PC-9 (cell line): ENCODE data around the gene SLC37A3.

ENCODE experiments used
- EZH2 ChIP-seq: fragments of 200-600 bp; sonication (generic); IDR thresholded peaks from 2 replicates; pipeline ENCODE4 v1.8.0; 2017; ENCODE audit warnings: antibody characterized with exemption, low read depth
- TF ChIP-seq, protein P1 (sequence below): fragments of 200-600 bp; sonication (generic); conservative IDR thresholded peaks from 2 replicates; pipeline ENCODE4 v1.6.1; 2017; ENCODE audit warnings: mixed run types, antibody characterized with exemption, mild to moderate bottlenecking, moderate library complexity

DNA sequence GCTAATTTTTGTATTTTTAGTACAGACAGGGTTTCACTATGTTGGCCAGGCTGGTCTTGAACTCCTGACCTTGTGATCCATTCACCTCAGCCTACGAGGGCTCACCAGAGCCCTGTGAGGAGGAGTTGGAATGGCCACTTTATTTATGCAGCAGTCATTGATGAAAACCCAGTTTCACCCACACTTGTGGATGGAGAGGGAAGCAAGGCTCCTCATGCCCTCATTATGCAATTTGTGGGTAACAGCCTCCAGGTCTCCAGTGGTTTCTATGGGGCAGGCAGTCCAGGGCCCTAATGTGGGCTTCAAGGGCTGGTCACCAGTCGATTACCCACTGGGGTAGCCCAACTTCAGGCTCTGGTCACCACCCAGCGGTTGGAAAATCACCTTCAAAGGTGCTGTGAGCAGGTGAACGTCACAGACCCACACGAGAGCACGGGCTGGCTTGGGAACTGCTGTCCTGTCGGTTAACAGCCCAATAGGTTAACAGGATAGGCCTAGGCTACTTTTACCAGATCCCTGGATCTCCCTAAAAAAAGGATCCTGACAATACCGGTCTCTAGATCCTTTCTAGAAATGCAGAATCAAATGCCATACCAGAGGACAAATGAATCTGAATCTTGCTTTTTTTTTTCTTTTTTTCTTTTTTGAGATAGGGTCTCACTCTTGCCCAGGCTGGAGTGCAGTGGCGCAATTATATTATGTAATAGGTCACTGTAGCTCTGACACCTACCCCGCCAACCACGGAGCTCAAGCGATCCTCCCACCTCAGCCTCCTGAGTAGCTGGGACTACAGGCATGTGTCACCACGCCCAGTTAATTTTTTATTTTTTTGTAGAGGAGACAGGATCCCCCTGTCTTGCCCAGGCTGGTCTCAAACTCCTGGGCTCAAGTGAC, 97.8 kb downstream of the SLC37A3 start:
- TF ChIP-seq, protein P1, sequence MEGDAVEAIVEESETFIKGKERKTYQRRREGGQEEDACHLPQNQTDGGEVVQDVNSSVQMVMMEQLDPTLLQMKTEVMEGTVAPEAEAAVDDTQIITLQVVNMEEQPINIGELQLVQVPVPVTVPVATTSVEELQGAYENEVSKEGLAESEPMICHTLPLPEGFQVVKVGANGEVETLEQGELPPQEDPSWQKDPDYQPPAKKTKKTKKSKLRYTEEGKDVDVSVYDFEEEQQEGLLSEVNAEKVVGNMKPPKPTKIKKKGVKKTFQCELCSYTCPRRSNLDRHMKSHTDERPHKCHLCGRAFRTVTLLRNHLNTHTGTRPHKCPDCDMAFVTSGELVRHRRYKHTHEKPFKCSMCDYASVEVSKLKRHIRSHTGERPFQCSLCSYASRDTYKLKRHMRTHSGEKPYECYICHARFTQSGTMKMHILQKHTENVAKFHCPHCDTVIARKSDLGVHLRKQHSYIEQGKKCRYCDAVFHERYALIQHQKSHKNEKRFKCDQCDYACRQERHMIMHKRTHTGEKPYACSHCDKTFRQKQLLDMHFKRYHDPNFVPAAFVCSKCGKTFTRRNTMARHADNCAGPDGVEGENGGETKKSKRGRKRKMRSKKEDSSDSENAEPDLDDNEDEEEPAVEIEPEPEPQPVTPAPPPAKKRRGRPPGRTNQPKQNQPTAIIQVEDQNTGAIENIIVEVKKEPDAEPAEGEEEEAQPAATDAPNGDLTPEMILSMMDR, result no peak
- TF ChIP-seq EZH2, result no peak
